Neutrophil (primary cell): ENCODE measurements around the gene PIK3R5.

Experiments used
- H3K27ac ChIP-seq: fragments of 200-600 bp; sonication (generic); 2 replicates; pipeline ENCODE4 v1.5.1; 2016; ENCODE audit warnings: mild to moderate bottlenecking, moderate library complexity
- H3K27me3 ChIP-seq: fragments of 200-600 bp; sonication (generic); 2 replicates; pipeline ENCODE4 v1.6.0; 2016; ENCODE audit warnings: mild to moderate bottlenecking
- H3K36me3 ChIP-seq: fragments of 200-600 bp; sonication (generic); 2 replicates; pipeline ENCODE4 v1.5.1; 2017
- H3K4me1 ChIP-seq, 2 experiments: fragments of 200-600 bp in 1 of 2; sonication (generic) in 1 of 2; 1 replicate in 1 of 2; 2 replicates in 1 of 2; pipeline versions ENCODE4 v1.5.1 to v1.6.1; 2013 to 2016; ENCODE audit warnings: low read depth in 1 of 2, low read length in 1 of 2, mild to moderate bottlenecking in 1 of 2, moderate library complexity in 1 of 2; ENCODE audit not compliant: control insufficient read depth in 1 of 2, insufficient read depth in 1 of 2
- H3K4me3 ChIP-seq, 2 experiments: fragments of 200-600 bp in 1 of 2; sonication (generic) in 1 of 2; 1 replicate in 1 of 2; 2 replicates in 1 of 2; pipeline ENCODE4 v1.5.1; 2013 to 2016; ENCODE audit warnings: low read depth in 1 of 2, low read length in 1 of 2, mild to moderate bottlenecking in 1 of 2, moderate library complexity in 1 of 2
- H3K9me3 ChIP-seq: fragments of 200-600 bp; sonication (generic); 2 replicates; pipeline ENCODE4 v1.5.1; 2016
- CTCF ChIP-seq: fragments of 200-600 bp; sonication (generic); IDR thresholded peaks from 2 replicates; pipeline ENCODE4 v1.5.1; 2016; ENCODE audit warnings: antibody characterized with exemption

PIK3R5 gene

GRCh38 chr17:8955021-8955959 is 10.2 kb downstream of the PIK3R5 start:
- no peak for TF ChIP-seq CTCF
- Histone ChIP-seq H3K4me1 (peaks cover 94 to 96% of the 10 kb centered on the region in 2 experiments), H3K9me3 (no peaks in the 10 kb centered on the region), H3K27ac (peak overlapping the region; percentile 99), H3K4me3 (peak overlapping the region; percentile 50 to 66), H3K27me3 (no peaks in the 10 kb centered on the region), H3K36me3 (peaks cover 28% of the 10 kb centered on the region)

GRCh38 chr17:8954339-8954738 is 11.2 kb downstream of the PIK3R5 start:
- Histone ChIP-seq H3K4me3 (peak overlapping the region; percentile 50 to 66), H3K27ac (peak overlapping the region; percentile 99), H3K4me1 (peaks cover 94 to 97% of the 10 kb centered on the region in 2 experiments), H3K27me3 (no peaks in the 10 kb centered on the region), H3K36me3 (peaks cover 18% of the 10 kb centered on the region), H3K9me3 (no peaks in the 10 kb centered on the region)
- peak; percentile 38 for TF ChIP-seq CTCF

- Histone ChIP-seq H3K4me1 (peaks cover 97 to 99% of the 10 kb centered on the region in 2 experiments), H3K27ac (peak overlapping the region; percentile 99), H3K9me3 (no peaks in the 10 kb centered on the region), H3K27me3 (no peaks in the 10 kb centered on the region), H3K36me3 (peaks cover 9% of the 10 kb centered on the region), H3K4me3 (peak overlapping the region; percentile 50 to 66)
- no peak for TF ChIP-seq CTCF
These were observed 12.2 kb downstream of the PIK3R5 start for GRCh38 chr17:8953156-8953885.

- Histone ChIP-seq H3K36me3 (peaks cover under 1% of the 10 kb centered on the region), H3K27ac (peak overlapping the region; percentile 99), H3K9me3 (no peaks in the 10 kb centered on the region), H3K4me3 (peak overlapping the region in 1 of 2 experiments; percentile 66), H3K4me1 (peaks cover 92 to 98% of the 10 kb centered on the region in 2 experiments), H3K27me3 (no peaks in the 10 kb centered on the region)
- TF ChIP-seq CTCF = no peak
These were observed 13.3 kb downstream of the PIK3R5 start for GRCh38 chr17:8952191-8952590.

- no peaks in the 10 kb centered on the region for H3K27me3 ChIP-seq
- H3K9me3 ChIP-seq = no peaks in the 10 kb centered on the region
- no peaks in the 10 kb centered on the region for H3K36me3 ChIP-seq
- peak overlapping the region; percentile 99 for H3K27ac ChIP-seq
- peaks cover 90 to 98% of the 10 kb centered on the region in 2 experiments for H3K4me1 ChIP-seq
- no peak overlapping the region for H3K4me3 ChIP-seq
- no peak for TF ChIP-seq CTCF
These were observed 14.3 kb downstream of the PIK3R5 start for GRCh38 chr17:8951206-8951605.
